Endothelial cell (in vitro differentiated cells): ENCODE measurements around the gene APC2. TPM values are rescaled to one million over a fixed set of nuclear protein-coding genes. Genes with fewer than 3 reads are reported as not detected.
A peak's percentile ranks its signal among the peaks of the same experiment; 100 is the strongest.

Experiments
- DNase-seq: peaks from one replicate; pipeline ENCODE4 v3.0.0; 2021; ENCODE audit warnings: low spot score
- H3K27ac Mint-ChIP-seq: one replicate; pipeline ENCODE4 v1.8.0; 2021; ENCODE audit warnings: mixed read lengths, inconsistent platforms; ENCODE audit not compliant: unreplicated experiment
- H3K27me3 Mint-ChIP-seq: one replicate; pipeline ENCODE4 v1.8.0; 2021; ENCODE audit warnings: mild to moderate bottlenecking, moderate library complexity, mixed read lengths, inconsistent platforms; ENCODE audit not compliant: unreplicated experiment
- H3K36me3 Mint-ChIP-seq: one replicate; pipeline ENCODE4 v1.8.0; 2021; ENCODE audit warnings: mild to moderate bottlenecking, low read depth, mixed read lengths, inconsistent platforms; ENCODE audit not compliant: unreplicated experiment
- H3K4me1 Mint-ChIP-seq: one replicate; pipeline ENCODE4 v1.8.0; 2021; ENCODE audit warnings: mild to moderate bottlenecking, mixed read lengths, inconsistent platforms; ENCODE audit not compliant: unreplicated experiment
- H3K4me3 Mint-ChIP-seq: one replicate; pipeline ENCODE4 v1.8.0; 2021; ENCODE audit warnings: mild to moderate bottlenecking, mixed read lengths, inconsistent platforms; ENCODE audit not compliant: unreplicated experiment
- H3K9me3 Mint-ChIP-seq: one replicate; pipeline ENCODE4 v1.8.0; 2021; ENCODE audit warnings: mixed read lengths, inconsistent platforms; ENCODE audit not compliant: unreplicated experiment
- CTCF ChIP-seq: fragments of 200-600 bp; sonication (generic); IDR thresholded peaks from one replicate; pipeline ENCODE4 v1.5.0; 2021; ENCODE audit warnings: antibody characterized with exemption; ENCODE audit not compliant: unreplicated experiment
- total RNA-seq: library from RNA; stranded (reverse); fragmentation: NEBNext Ultra II Directional; extraction: Animal tissue kit (Norgen Biotek cat#: 25700); gene quantifications from one replicate; pipeline ENCODE4 v1.2.1, GENCODE V29; 2021; ENCODE audit not compliant: unreplicated experiment

APC2 gene
- total RNA-seq, 1 donor from 2014 or later: 1.9 TPM

GRCh38 chr19:1511318-1512317 is 61.7 kb downstream of the APC2 start:
- H3K4me1 Mint-ChIP-seq: peaks cover 5% of the 10 kb centered on the region
- H3K4me3 Mint-ChIP-seq: no peak overlapping the region
- TF ChIP-seq CTCF: no peak
- no peak overlapping the region for H3K27ac Mint-ChIP-seq
- peaks cover 6% of the 10 kb centered on the region for H3K27me3 Mint-ChIP-seq
- DNase-seq: no peak
- no peaks in the 10 kb centered on the region for H3K36me3 Mint-ChIP-seq
- H3K9me3 Mint-ChIP-seq: no peaks in the 10 kb centered on the region

GRCh38 chr19:1512671-1513498 is 63.0 kb downstream of the APC2 start, which contains the start of gene ADAMTSL5:
Gene ADAMTSL5 (minus strand): TSS chr19:1513019. CDS start chr19:1510943, 2,076 bp downstream.
- Mint-ChIP-seq H3K36me3 (no peaks in the 10 kb centered on the region), H3K4me3 (no peak within 1 kb of the TSS), H3K27me3 (peaks cover 6% of the 10 kb centered on the region), H3K27ac (no peak within 1 kb of the TSS), H3K9me3 (no peaks in the 10 kb centered on the region), H3K4me1 (peaks cover 5% of the 10 kb centered on the region)
- TF ChIP-seq CTCF: no peak
- no peak for DNase-seq

GRCh38 chr19:1513499-1514294 is 63.8 kb downstream of the APC2 start:
- Mint-ChIP-seq H3K27ac (no peak overlapping the region), H3K36me3 (no peaks in the 10 kb centered on the region), H3K4me1 (peaks cover 5% of the 10 kb centered on the region), H3K4me3 (no peak overlapping the region), H3K9me3 (no peaks in the 10 kb centered on the region), H3K27me3 (peaks cover 6% of the 10 kb centered on the region)
- TF ChIP-seq CTCF: peak; percentile 64
- DNase-seq: peak; percentile 52

GRCh38 chr19:1514295-1514661 is 64.4 kb downstream of the APC2 start:
- no peak overlapping the region for H3K4me3 Mint-ChIP-seq
- no peaks in the 10 kb centered on the region for H3K36me3 Mint-ChIP-seq
- H3K4me1 Mint-ChIP-seq: peaks cover 5% of the 10 kb centered on the region
- no peak overlapping the region for H3K27ac Mint-ChIP-seq
- peaks cover 6% of the 10 kb centered on the region for H3K27me3 Mint-ChIP-seq
- H3K9me3 Mint-ChIP-seq: no peaks in the 10 kb centered on the region
- TF ChIP-seq CTCF: no peak
- DNase-seq: no peak
